ENCODE measurements around the gene ADGRB3.

- TF ChIP-seq POLR2A (IDR thresholded peaks at IDR 0.05; ENCODE audit: low read length) (no peak), GATA1 (IDR thresholded peaks at IDR 0.05; ENCODE audit: low read depth, low read length) (no peak)
These were observed 658.4 kb downstream of the ADGRB3 start for GRCh38 chr6:69293471-69293870.
